GM12878 (cell line): ENCODE data around the gene LAMA2. TPM values are rescaled to one million over a fixed set of nuclear protein-coding genes. Genes with fewer than 3 reads are reported as not detected.

Experiments
- ATAC-seq: fragments of 200-7000 bp; cut with Tn5 transposase; 3 replicates; pipeline ENCODE4 v1.9.1; 2020; ENCODE audit warnings: mild to moderate bottlenecking, moderate library complexity
- Bru-seq: library from RNA; stranded (reverse); fragments of 400-500 nt; gene quantifications from one replicate; lab custom pipeline; 2021; lab: Mats Ljungman, UMichigan
- BruChase-seq, 2 experiments: library from RNA; stranded (reverse); fragments of 400-500 nt; gene quantifications; one replicate each; lab custom pipeline; 2021; lab: Mats Ljungman, UMichigan
- BruUV-seq: library from RNA; stranded (reverse); fragments of 400-500 nt; replicated peaks from 2 replicates; lab custom pipeline; 2021; lab: Mats Ljungman, UMichigan
- CTCF ChIA-PET: fragments of 300-600 bp; sonication (Branson Sonifier 250); formaldehyde crosslinking; extraction: SDS; loops from one replicate; lab custom pipeline; 2021; ENCODE audit warnings: inconsistent platforms; lab: Yijun Ruan, JAX
- POLR2A ChIA-PET: fragments of 350-600 bp; formaldehyde crosslinking; extraction: SDS; loops from one replicate; lab custom pipeline; 2021; ENCODE audit warnings: inconsistent platforms; lab: Charles Lee
- RAD21 ChIA-PET: fragments of 300-600 bp; sonication (Branson Sonifier 250); formaldehyde crosslinking; loops from one replicate; lab custom pipeline; 2023; ENCODE audit warnings: antibody characterized with exemption; ENCODE audit not compliant: unreplicated experiment; lab: Charles Lee
- SMC1A ChIA-PET: fragments of 300-600 bp; sonication (Branson Sonifier 250); formaldehyde crosslinking; loops from one replicate; lab custom pipeline; 2023; ENCODE audit not compliant: unreplicated experiment, uncharacterized antibody; lab: Charles Lee
- DNase-seq: peaks from one replicate; pipeline ENCODE4 v3.0.0-alpha.2; 2011; ENCODE audit warnings: low read depth, low spot score
- FAIRE-seq: peaks from 3 replicates; lab custom pipeline; 2011; peaks lifted over from hg19 to GRCh38; lab: Jason Lieb, UNC
- H2AFZ ChIP-seq: 2 replicates; pipeline ENCODE4 v1.6.0; 2011; ENCODE audit warnings: low read depth, low read length, control low read depth; ENCODE audit not compliant: control insufficient read depth
- H3K27ac ChIP-seq: 2 replicates; pipeline ENCODE4 v1.5.1; 2011; ENCODE audit warnings: control low read depth; ENCODE audit not compliant: control insufficient read depth, insufficient read depth
- H3K27me3 ChIP-seq, 2 experiments: replicated peaks in 1 of 2; 2 replicates each; pipeline versions ENCODE4 v1.6.0 to v1.6.1; 2011; ENCODE audit warnings: low read length in 1 of 2; ENCODE audit not compliant: control insufficient read depth in 2 of 2, insufficient read depth in 2 of 2
- H3K36me3 ChIP-seq, 2 experiments: 2 replicates each; pipeline ENCODE4 v1.5.1; 2011; ENCODE audit warnings: low read length in 1 of 2; ENCODE audit not compliant: control insufficient read depth in 2 of 2, insufficient read depth in 2 of 2
- H3K4me1 ChIP-seq: 2 replicates; pipeline ENCODE4 v1.6.1; 2011; ENCODE audit warnings: mild to moderate bottlenecking, low read length, moderate library complexity, mixed read lengths; ENCODE audit not compliant: control insufficient read depth, insufficient read depth
- H3K4me2 ChIP-seq: 2 replicates; pipeline ENCODE4 v1.6.0; 2011; ENCODE audit warnings: control low read depth; ENCODE audit not compliant: control insufficient read depth, insufficient read depth
- H3K4me3 ChIP-seq: fragments of 200-600 bp; sonication (generic); 2 replicates; pipeline ENCODE4 v1.5.1; 2016
- H3K79me2 ChIP-seq: 2 replicates; pipeline ENCODE4 v1.6.0; 2011; ENCODE audit warnings: low read length; ENCODE audit not compliant: control insufficient read depth, insufficient read depth
- H3K9ac ChIP-seq: 2 replicates; pipeline ENCODE4 v1.8.0; 2011; ENCODE audit warnings: low read length, control low read depth, mixed read lengths; ENCODE audit not compliant: control insufficient read depth, insufficient read depth
- H3K9me3 ChIP-seq: replicated peaks from 3 replicates; pipeline ENCODE4 v1.5.1; 2011; ENCODE audit warnings: mild to moderate bottlenecking, low read length; ENCODE audit not compliant: control insufficient read depth, insufficient read depth
- H4K20me1 ChIP-seq: 2 replicates; pipeline ENCODE4 v1.6.0; 2011; ENCODE audit not compliant: control insufficient read depth, insufficient read depth
- BCL3 ChIP-seq: IDR thresholded peaks from 2 replicates; pipeline ENCODE4 v1.6.1; 2011; ENCODE audit warnings: borderline replicate concordance, low read depth, mild to moderate bottlenecking, moderate library complexity, low read length; ENCODE audit not compliant: insufficient read depth, poor library complexity, severe bottlenecking
- CBX3 ChIP-seq: fragments of 200-600 bp; sonication (generic); IDR thresholded peaks from 2 replicates; pipeline ENCODE4 v1.6.1; 2016; ENCODE audit warnings: low read depth, borderline replicate concordance
- CEBPZ ChIP-seq: fragments of 150-350 bp; IDR thresholded peaks from 2 replicates; pipeline ENCODE4 v1.6.1; 2016; ENCODE audit warnings: low read depth, low read length
- CREM ChIP-seq: IDR thresholded peaks from 2 replicates; pipeline ENCODE4 v1.6.1; 2014; ENCODE audit warnings: antibody characterized with exemption, low read depth
- EP300 ChIP-seq, 2 experiments: fragments of 150-350 bp in 1 of 2; IDR thresholded peaks; 2 replicates each; pipeline ENCODE4 v1.6.1; 2011 to 2012; ENCODE audit warnings: low read depth in 2 of 2, low read length in 2 of 2, borderline replicate concordance in 1 of 2, improper control_type of control experiment in 1 of 2, inconsistent platforms in 1 of 2; ENCODE audit not compliant: control insufficient read depth in 1 of 2
- IKZF2 ChIP-seq, 2 experiments: fragments of 450-650 bp; IDR thresholded peaks; 2 replicates each; pipeline ENCODE4 v1.6.1; 2017; ENCODE audit warnings: mild to moderate bottlenecking in 2 of 2, moderate library complexity in 2 of 2
- MXI1 ChIP-seq: fragments of 150-350 bp; IDR thresholded peaks from 2 replicates; pipeline ENCODE4 v1.6.1; 2011; ENCODE audit warnings: low read depth, mild to moderate bottlenecking, inconsistent platforms, low read length, improper control_type of control experiment
- PAX8 ChIP-seq: fragments of 450-650 bp; IDR thresholded peaks from 2 replicates; pipeline ENCODE4 v1.6.1; 2017; ENCODE audit warnings: mild to moderate bottlenecking, moderate library complexity
- RB1 ChIP-seq: fragments of 450-650 bp; formaldehyde crosslinking; IDR thresholded peaks from 2 replicates; pipeline ENCODE4 v1.6.1; 2017; ENCODE audit warnings: mild to moderate bottlenecking, borderline replicate concordance
- ZZZ3 ChIP-seq: IDR thresholded peaks from 2 replicates; pipeline ENCODE4 v1.6.1; 2011; ENCODE audit warnings: low read depth; ENCODE audit not compliant: control insufficient read depth, insufficient read length
- WGBS: methylation state at CpG from one replicate; pipeline ENCODE4 v1.1.6; 2016; ENCODE audit warnings: low lambda C conversion rate; ENCODE audit not compliant: insufficient replicate concordance, insufficient coverage; ENCODE audit errors: missing lambda C conversion rate; 5-methylcytosine and 5-hydroxymethylcytosine counted together
- in situ Hi-C: fragments of 300-500 bp; cut with MboI; formaldehyde crosslinking; loops from 9 replicates; pipeline ENCODE4 v1.14.3; 2018; ENCODE audit warnings: mixed read lengths
- intact Hi-C: fragments of 100-400 bp; cut with micrococcal nuclease; formaldehyde crosslinking; loops from one replicate; pipeline ENCODE4 v1.14.2; 2022; ENCODE audit not compliant: unreplicated experiment
- long read RNA-seq, 2 experiments: library from polyadenylated mRNA; unstranded; transcript quantifications; one replicate each; pipeline ENCODE4 v2.0.0, GENCODE V29; 2019 to 2020
- polyA minus RNA-seq, 3 experiments: library from RNA; depleted of rRNA, polyadenylated mRNA; stranded (reverse); fragments of >200 nt; gene quantifications; 2 replicates each; pipeline ENCODE4 v1.2.3, GENCODE V29; 2011
- polyA plus RNA-seq, 11 experiments: library from polyadenylated mRNA; depleted of rRNA in 4 of 11; unstranded in 6 of 11; stranded (reverse) in 5 of 11; fragments of >200 nt; fragmentation: Nextera tagmentation in 4 of 11; fragmentation: Illumina TruSeq in 1 of 11; extraction: Ambion mirVana in 4 of 11; extraction: Trizol in 1 of 11; gene quantifications; 1 replicate in 1 of 11; 2 replicates in 10 of 11; pipeline versions ENCODE4 v1.2.1 to v1.2.3, GENCODE V29; 2011 to 2016; ENCODE audit warnings: inconsistent platforms in 2 of 11, missing spikeins in 2 of 11, low read depth in 1 of 11
- total RNA-seq, 4 experiments: library from RNA; depleted of rRNA in 3 of 4; stranded (reverse); fragments of >200 nt in 3 of 4; fragmentation: Illumina TruSeq in 1 of 4; extraction: Trizol in 1 of 4; gene quantifications; 2 replicates each; pipeline versions ENCODE4 v1.2.1 to v1.2.3, GENCODE V29; 2013 to 2021

LAMA2 gene
- total RNA-seq (2013; cell fraction: nucleolus; rRNA removed) = not detected in 2 replicates
- total RNA-seq (2014; rRNA removed) (0.16 and 0.62 TPM in 2 replicates), total RNA-seq (2014; rRNA removed; fragmentation: Illumina TruSeq; extraction: Trizol) (0.13 and 0.28 TPM in 2 replicates), total RNA-seq (2021) (0.26 and 0.69 TPM in 2 replicates), polyA plus RNA-seq (2011; rRNA removed) (0.67 and 1.4 TPM in 2 replicates), polyA plus RNA-seq (2014; fragmentation: Illumina TruSeq; extraction: Trizol) (0.10 and 2.0 TPM in 2 replicates), polyA plus RNA-seq (2014; fragmentation: Nextera tagmentation; extraction: Ambion mirVana) (under 1 TPM; 0.37 to 0.48 TPM), polyA plus RNA-seq (2014; rRNA removed) (0.04 and 0.32 TPM in 2 replicates), polyA plus RNA-seq (2016; fragmentation: Nextera tagmentation; extraction: Ambion mirVana) (under 1 TPM in 1 of 2 experiments, not detected in 1; 0.14 TPM), polyA minus RNA-seq (2011; rRNA and poly(A)+ RNA removed) (0.21 and 0.51 TPM in 2 replicates), Bru-seq, nascent RNA (percentile 4 among the genes with signal in this experiment), BruChase-seq, experiment 1, labeled RNA remaining after a 6-hour chase (percentile 0 among the genes with signal in this experiment), BruChase-seq, experiment 2, labeled RNA remaining after a 2-hour chase (percentile 1 among the genes with signal in this experiment)
- polyA plus RNA-seq (2011; ENCODE audit: low read depth) = 5.9 TPM
- polyA plus RNA-seq (2011; cell fraction: cytosol; rRNA removed) = 0.64 and 1.3 TPM in 2 replicates
- polyA plus RNA-seq (2011; cell fraction: nucleus; rRNA removed) = 0.12 and 0.55 TPM in 2 replicates
- 0.18 and 0.99 TPM in 2 replicates for polyA plus RNA-seq (2012)
- not detected in 2 replicates for polyA minus RNA-seq (2011; cell fraction: cytosol; rRNA and poly(A)+ RNA removed)
- 0.36 and 1.2 TPM in 2 replicates for polyA minus RNA-seq (2011; cell fraction: nucleus; rRNA and poly(A)+ RNA removed)
- long read RNA-seq, experiment 1, partial matches to known transcripts = 0 of 2 reads
- long read RNA-seq, experiment 1, other reads (novel, unspliced or antisense) = 2 of 2 reads
- long read RNA-seq, experiment 2, partial matches to known transcripts = 0 of 8 reads
- long read RNA-seq, experiment 2, other reads (novel, unspliced or antisense) = 8 of 8 reads

GRCh38 chr6:128882991-128883611, at the start of gene LAMA2:
Gene LAMA2, plus strand, starts transcription at chr6:128883138. Its CDS starts 108 bp downstream, at chr6:128883246.
- Histone ChIP-seq H3K4me3 (no peak within 1 kb of the TSS), H4K20me1 (no peaks in the 10 kb centered on the region), H3K9me3 (no peaks in the 10 kb centered on the region), H2AFZ (no peak within 1 kb of the TSS), H3K9ac (no peak within 1 kb of the TSS), H3K4me2 (no peak within 1 kb of the TSS), H3K27ac (no peak within 1 kb of the TSS), H3K27me3 (0 out of 4 replicates have a peak, but pooled peaks cover 0 to 1% of the 10 kb centered on the region in 2 experiments), H3K79me2 (no peaks in the 10 kb centered on the region), H3K36me3 (no peaks in the 10 kb centered on the region), H3K4me1 (no peaks in the 10 kb centered on the region)
- BruUV-seq = no TSS peak
- CTCF ChIA-PET = no interaction called here
- RAD21 ChIA-PET = no interaction called here
- ATAC-seq = no peak
- POLR2A ChIA-PET = no interaction called here
- WGBS = 41% methylated on average over 32 of the region's 36 CpGs
- SMC1A ChIA-PET = no interaction called here
- TF ChIP-seq CBX3 (no peak), BCL3 (no peak), CREM (no peak), MXI1 (no peak), CEBPZ (no peak), RB1 (no peak), EP300 (IDR thresholded peaks at IDR 0.05; ENCODE audit: borderline replicate concordance in 1 of 2, control insufficient read depth in 1 of 2, low read depth in 2 of 2, low read length in 2 of 2) (no peak), IKZF2 (IDR thresholded peaks at IDR 0.05) (no peak), PAX8 (no peak), ZZZ3 (no peak)
- DNase-seq = no peak
- in situ Hi-C loops = no loop called here
- intact Hi-C loops = no loop called here
- FAIRE-seq = no peak
